ENCODE results near the gene SMARCB1. TPM values are rescaled to one million over a fixed set of nuclear protein-coding genes. Genes with fewer than 3 reads are reported as not detected.

SMARCB1 gene
- total RNA-seq, 2 donors from 2014 or later, result 42.6 to 45.8 TPM

Other genes with a start within 250 kb of the SMARCB1 start
- not detected for gene IGLL1, start 206.7 kb upstream of the SMARCB1 start, total RNA-seq
- under 1 TPM; 0.19 to 0.42 TPM for gene DRICH1, start 154.6 kb upstream of the SMARCB1 start, total RNA-seq
- 1 to 10 TPM in 1 of 2 donors, under 1 TPM in 1; 0.24 to 1.7 TPM for gene RGL4, start 96.0 kb upstream of the SMARCB1 start, total RNA-seq
- 1 to 10 TPM; 6.2 to 7.7 TPM for gene ZNF70, start 35.9 kb upstream of the SMARCB1 start, total RNA-seq
- gene VPREB3, start 32.5 kb upstream of the SMARCB1 start, total RNA-seq, result under 1 TPM in 1 of 2 donors, not detected in 1; 0.43 TPM
- not detected for gene C22orf15, start 24.0 kb upstream of the SMARCB1 start, total RNA-seq
- gene CHCHD10, start 19.0 kb upstream of the SMARCB1 start, total RNA-seq, result 10 to 100 TPM; 59.0 to 68.7 TPM
- gene MMP11, start 14.1 kb upstream of the SMARCB1 start, total RNA-seq, result 1 to 10 TPM; 2.8 to 5.8 TPM
- gene DERL3, start 52.0 kb downstream of the SMARCB1 start, total RNA-seq, result under 1 TPM; 0.83 to 0.95 TPM
- 1 to 10 TPM; 4.9 to 7.4 TPM for gene SLC2A11, start 70.9 kb downstream of the SMARCB1 start, total RNA-seq
- gene MIF, start 107.4 kb downstream of the SMARCB1 start, total RNA-seq, result 100 to 1,000 TPM; 385 to 448 TPM
- gene GSTT2B, start 174.2 kb downstream of the SMARCB1 start, total RNA-seq, result 10 to 100 TPM in 1 of 2 donors, 1 to 10 TPM in 1; 5.6 to 13.1 TPM
- 1 to 10 TPM in 1 of 2 donors, under 1 TPM in 1; 0.90 to 1.7 TPM for gene DDTL, start 179.9 kb downstream of the SMARCB1 start, total RNA-seq
- gene DDT, start 187.5 kb downstream of the SMARCB1 start, total RNA-seq, result 10 to 100 TPM; 48.5 to 50.3 TPM
- gene GSTT2, start 193.2 kb downstream of the SMARCB1 start, total RNA-seq, result 1 to 10 TPM; 1.2 to 3.9 TPM
- gene GSTT4, start 218.5 kb downstream of the SMARCB1 start, total RNA-seq, result not detected
- gene CABIN1, start 224.3 kb downstream of the SMARCB1 start, total RNA-seq, result 10 to 100 TPM; 44.5 to 52.3 TPM